Right lobe of liver (tissue), 6 donors: ENCODE measurements around the gene SDK1. TPM values are rescaled to one million over a fixed set of nuclear protein-coding genes. Genes with fewer than 3 reads are reported as not detected.
A peak's percentile ranks its signal among the peaks of the same experiment; 100 is the strongest.

ENCODE experiments used
- ATAC-seq, 4 donors: fragments of 200-7000 bp; cut with Tn5 transposase; one replicate each; pipeline ENCODE4 v1.9.1; 2020; ENCODE audit warnings: mild to moderate bottlenecking in 4 of 4, moderate library complexity in 4 of 4
- DNase-seq, 3 donors: peaks; one replicate each; pipeline ENCODE4 v3.0.0-alpha.2; 2020
- H3K27ac ChIP-seq, 3 donors: fragments of 200-600 bp; one replicate each; pipeline ENCODE4 v1.8.0; 2022
- H3K27me3 ChIP-seq, 2 donors: fragments of 200-600 bp; one replicate each; pipeline ENCODE4 v1.8.0; 2022
- H3K36me3 ChIP-seq, 4 donors: fragments of 200-600 bp; sonication (generic) in 1 of 4; one replicate each; pipeline versions ENCODE4 v1.5.1 to v1.8.0; 2017 to 2022; ENCODE audit warnings: control low read depth in 1 of 4
- H3K4me1 ChIP-seq, 4 donors: fragments of 200-600 bp; sonication (generic) in 1 of 4; one replicate each; pipeline versions ENCODE4 v1.5.1 to v1.8.0; 2017 to 2022; ENCODE audit warnings: control low read depth in 1 of 4
- H3K4me3 ChIP-seq, 3 donors: fragments of 200-600 bp; one replicate each; pipeline ENCODE4 v1.8.0; 2022
- H3K9me3 ChIP-seq, 4 donors: fragments of 200-600 bp; sonication (generic) in 1 of 4; one replicate each; pipeline versions ENCODE4 v1.5.1 to v1.8.0; 2017 to 2022; ENCODE audit warnings: control low read depth in 1 of 4
- CTCF ChIP-seq, 4 donors: fragments of 200-600 bp in 3 of 4; fragments of 450-650 bp in 1 of 4; IDR thresholded peaks; one replicate each; pipeline versions ENCODE4 v1.5.1 to v1.8.0; 2016 to 2022; ENCODE audit warnings: antibody characterized with exemption in 4 of 4, mild to moderate bottlenecking in 2 of 4
- POLR2A ChIP-seq: fragments of 450-650 bp; IDR thresholded peaks from one replicate; pipeline ENCODE4 v1.6.1; 2017; ENCODE audit warnings: antibody characterized with exemption, mild to moderate bottlenecking
- WGBS: methylation state at CpG from one replicate; pipeline ENCODE4 v1.1.6; 2018; ENCODE audit warnings: low coverage, low lambda C conversion rate; ENCODE audit not compliant: insufficient coverage; ENCODE audit errors: missing lambda C conversion rate; 5-methylcytosine and 5-hydroxymethylcytosine counted together
- intact Hi-C, 2 donors: fragments of 100-400 bp; cut with DNase I; formaldehyde crosslinking; loops; one replicate each; pipeline versions ENCODE4 v1.11.2 to v1.14.1; 2022
- total RNA-seq, 6 experiments: library from RNA; depleted of rRNA in 2 of 6; stranded (reverse); fragments of >200 nt in 2 of 6; fragmentation: NEBNext Ultra II Directional in 3 of 6; extraction: Animal tissue kit (Norgen Biotek cat#: 25700) in 3 of 6; gene quantifications; one replicate each; pipeline versions ENCODE4 v1.1.0 to v1.2.4, GENCODE V29; 2016 to 2023
- donor health status: DM: no; HTN: yes; CAD: no.
- donor health status: DM: no; HTN: no; CAD: no.
- donor health status: DM: no; HTN: no; CAD: no.
- donor health status: DM: no; HTN: yes; CAD: no.
- donor health status: DM: no; HTN: yes; CAD: no.

SDK1 gene
- total RNA-seq, 6 experiments from 2014 or later = 0.07 to 1.4 (median 0.65) TPM

DNA sequence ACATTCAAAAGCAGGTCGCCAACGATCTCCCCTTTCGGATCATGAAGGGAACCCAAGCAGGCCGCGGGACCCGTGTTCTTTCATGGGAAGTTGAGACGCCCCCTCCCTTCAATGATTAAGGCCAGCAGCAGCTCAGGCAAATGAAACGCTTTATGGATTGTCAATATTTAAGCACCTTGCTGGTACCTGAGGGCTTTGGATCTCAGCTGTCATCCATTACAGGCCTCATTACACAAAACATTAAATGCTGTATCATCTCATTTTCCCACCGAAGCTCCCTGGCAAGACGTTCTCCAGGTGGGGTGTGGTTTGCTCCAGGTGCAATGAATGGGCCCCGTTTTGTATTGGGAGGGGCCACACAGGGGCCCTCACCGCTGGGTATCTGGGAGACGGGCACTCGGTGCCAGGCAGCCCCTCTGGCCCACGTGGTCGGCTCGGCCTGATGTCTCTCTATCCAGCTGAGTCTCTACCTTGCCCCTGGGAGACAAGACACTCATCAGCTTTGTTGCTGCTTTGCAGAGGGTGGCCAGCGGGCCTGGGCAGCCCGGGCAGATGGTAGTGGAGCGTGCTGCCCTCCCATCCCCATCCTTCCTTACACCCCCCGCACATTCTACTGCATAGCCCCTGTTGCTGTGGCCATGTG lies 925.0 kb downstream of the SDK1 start:
- H3K4me3 ChIP-seq = no peak overlapping the region
- H3K27ac ChIP-seq = no peak overlapping the region
- peak in 1 of 3 donors; percentile 35 for DNase-seq
- H3K36me3 ChIP-seq = no peaks in the 10 kb centered on the region
- 88% methylated on average over 6 of the region's 21 CpGs for WGBS
- no peak for TF ChIP-seq POLR2A
- TF ChIP-seq CTCF (IDR thresholded peaks at IDR 0.05) = no peak
- H3K9me3 ChIP-seq = no peaks in the 10 kb centered on the region
- no peak for ATAC-seq
- intact Hi-C loops = no loop called here
- no peaks in the 10 kb centered on the region for H3K27me3 ChIP-seq
- no peaks in the 10 kb centered on the region for H3K4me1 ChIP-seq

- Histone ChIP-seq H3K4me3 (no peak overlapping the region), H3K4me1 (no peaks in the 10 kb centered on the region), H3K27ac (no peak overlapping the region), H3K27me3 (no peaks in the 10 kb centered on the region), H3K9me3 (no peaks in the 10 kb centered on the region), H3K36me3 (no peaks in the 10 kb centered on the region)
- WGBS = 43% methylated on average over 2 of the region's 6 CpGs
- intact Hi-C loops = no loop called here
- TF ChIP-seq CTCF (IDR thresholded peaks at IDR 0.05) (no peak), POLR2A (no peak)
- ATAC-seq (no peak), DNase-seq (peak in 1 of 3 donors; percentile 27)
These were observed 925.5 kb downstream of the SDK1 start for GRCh38 chr7:4226524-4226882.

GRCh38 chr7:4227105-4228010 lies 926.3 kb downstream of the SDK1 start:
- intact Hi-C loops = no loop called here
- 77% methylated on average over 22 of the region's 22 CpGs for WGBS

DNA sequence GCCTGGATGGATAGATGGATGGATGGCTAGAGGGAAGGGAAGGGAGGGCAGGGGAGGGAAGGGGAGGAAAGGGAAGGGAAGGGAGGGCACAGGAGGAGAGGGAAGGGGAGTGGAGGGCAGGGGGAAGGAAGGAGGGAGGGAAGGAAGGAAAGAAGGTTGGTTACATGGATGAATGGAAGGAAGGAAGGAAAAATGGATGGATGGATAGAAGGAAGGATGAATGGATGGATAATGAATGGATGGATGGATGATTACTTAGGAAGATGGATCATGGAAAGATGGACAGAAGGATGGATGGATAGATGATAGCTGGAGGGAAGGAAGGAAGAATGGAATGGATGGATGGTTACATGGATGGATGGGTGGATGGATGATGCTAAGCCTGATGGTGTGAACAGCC lies 929.3 kb downstream of the SDK1 start:
- ATAC-seq (no peak), DNase-seq (no peak)
- Histone ChIP-seq H3K27me3 (no peaks in the 10 kb centered on the region), H3K4me3 (no peak overlapping the region), H3K36me3 (no peaks in the 10 kb centered on the region), H3K27ac (no peak overlapping the region), H3K4me1 (no peaks in the 10 kb centered on the region), H3K9me3 (no peaks in the 10 kb centered on the region)
- TF ChIP-seq CTCF (IDR thresholded peaks at IDR 0.05) (no peak), POLR2A (no peak)
- intact Hi-C loops = no loop called here

More at GRCh38 chr7:4227105-4228010, 926.3 kb downstream of the SDK1 start:
- Histone ChIP-seq H3K27me3 (no peaks in the 10 kb centered on the region), H3K4me1 (no peaks in the 10 kb centered on the region), H3K36me3 (no peaks in the 10 kb centered on the region), H3K9me3 (no peaks in the 10 kb centered on the region), H3K27ac (no peak overlapping the region), H3K4me3 (no peak overlapping the region)
- DNase-seq (peak in 1 of 3 donors; percentile 31), ATAC-seq (no peak)
- no peak for TF ChIP-seq CTCF (IDR thresholded peaks at IDR 0.05)
- no peak for TF ChIP-seq POLR2A
